ENCODE data around the gene DOK3. TPM values are rescaled to one million over a fixed set of nuclear protein-coding genes. Genes with fewer than 3 reads are reported as not detected.
A peak's percentile ranks its signal among the peaks of the same experiment; 100 is the strongest.
"Not testable (repeated sequence)": the region's sequence is repeated elsewhere in the genome, so short reads cannot be mapped to it uniquely, and the experiment has no call there.

DOK3 gene
- total RNA-seq, 2 experiments from 2014 or later = 3.7 to 6.0 TPM

DNA sequence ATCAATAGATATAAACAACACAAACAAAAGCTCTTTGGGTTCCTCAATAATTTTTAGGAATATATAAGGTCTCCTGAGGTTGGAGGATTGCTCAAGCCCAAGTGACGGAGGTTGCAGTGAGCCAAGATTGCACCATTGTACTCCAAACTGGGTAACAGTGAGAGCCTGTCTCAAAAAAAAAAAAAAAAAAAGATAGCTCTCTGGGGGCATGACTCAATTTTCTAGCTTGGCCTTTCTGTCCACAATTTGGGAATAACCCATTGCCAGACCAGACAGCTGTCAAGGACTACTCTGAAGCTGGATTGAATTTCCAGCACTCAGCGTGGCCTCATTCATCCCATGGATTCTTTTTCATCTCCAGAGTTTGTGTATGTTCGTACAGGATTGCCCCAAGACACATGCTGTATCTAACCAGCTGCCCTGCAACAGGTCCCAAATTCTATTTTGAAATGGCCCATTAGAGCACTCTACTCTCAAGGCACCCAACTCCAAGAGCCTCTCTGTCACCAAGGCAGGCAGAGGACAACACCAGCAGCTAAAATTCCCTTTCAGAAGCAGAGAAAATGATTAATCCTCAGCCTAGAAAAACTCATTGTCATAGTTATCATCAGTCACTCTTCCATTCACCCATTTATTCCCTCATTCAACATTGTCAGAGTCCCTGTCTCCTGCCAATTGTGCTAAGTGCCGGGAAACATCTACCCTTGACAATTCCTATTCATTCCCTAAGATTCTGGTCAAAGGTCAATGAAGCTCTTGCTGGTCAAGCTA, 36.0 kb upstream of the DOK3 start:
- Mint-ChIP-seq H3K27me3 (no peaks in the 10 kb centered on the region), H3K4me1 (peaks cover 5% of the 10 kb centered on the region), H3K4me3 (no peak overlapping the region), H3K27ac (no peak overlapping the region), H3K9me3 (no peaks in the 10 kb centered on the region), H3K36me3 (peaks cover 10% of the 10 kb centered on the region)
- POLR2A ChIA-PET = no interaction called here
- no peak for DNase-seq
- ATAC-seq (ENCODE audit: low read depth) = no peak

DNA sequence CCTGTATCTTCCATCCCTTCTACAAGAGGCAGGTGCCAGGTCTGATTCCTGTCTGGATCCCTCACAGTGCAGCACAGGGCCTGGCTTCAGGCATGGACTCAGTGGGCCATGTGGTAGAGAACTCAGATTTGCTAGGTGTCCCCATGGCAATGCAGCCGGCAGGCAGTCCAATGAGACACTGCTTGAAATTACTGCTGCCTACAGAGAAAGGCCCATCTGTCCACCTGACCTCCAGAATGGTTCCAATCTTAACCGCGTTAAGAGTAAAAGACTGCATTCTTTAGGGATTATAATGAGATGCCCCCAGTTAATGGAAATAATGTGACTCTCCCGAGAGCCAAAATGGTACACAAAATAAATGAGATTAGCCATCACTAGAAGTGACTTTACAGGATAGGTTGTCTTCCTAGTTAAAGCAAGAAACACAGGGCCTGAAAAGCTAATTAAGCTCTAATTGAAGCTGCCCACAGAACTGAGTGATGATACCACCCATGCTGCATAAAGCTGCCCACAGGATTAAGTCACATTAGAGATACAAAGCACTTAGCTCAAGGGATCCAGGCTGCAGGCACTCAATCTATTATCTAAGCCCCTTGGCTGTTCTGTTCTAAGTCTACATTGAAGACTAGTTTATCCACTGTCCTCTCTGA, 33.3 kb upstream of the DOK3 start:
- ATAC-seq (ENCODE audit: low read depth) = no peak
- POLR2A ChIA-PET = no interaction called here
- Mint-ChIP-seq H3K4me1 (peaks cover 5% of the 10 kb centered on the region), H3K4me3 (no peak overlapping the region), H3K27me3 (no peaks in the 10 kb centered on the region), H3K9me3 (no peaks in the 10 kb centered on the region), H3K36me3 (peaks cover 14% of the 10 kb centered on the region), H3K27ac (no peak overlapping the region)
- DNase-seq = no peak

DNA sequence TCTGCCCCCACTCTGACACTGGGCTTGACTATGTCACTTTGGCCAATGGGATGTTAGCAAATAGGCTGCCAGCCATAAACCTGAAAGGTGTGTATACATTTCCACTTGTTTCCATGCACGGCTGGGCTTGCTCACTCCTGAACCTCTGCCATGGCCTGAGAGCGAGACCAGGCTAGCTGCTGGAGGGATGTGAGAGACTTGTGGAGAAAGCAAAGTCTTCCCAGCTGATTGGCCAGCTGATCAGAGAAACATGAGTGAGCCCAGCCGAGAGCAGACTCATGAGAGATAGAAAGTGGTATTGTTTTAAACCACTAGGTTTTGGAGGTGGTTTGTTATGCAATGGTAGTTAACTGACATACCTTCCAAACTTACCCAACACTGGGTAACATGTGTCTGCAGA, 30.8 kb upstream of the DOK3 start:
- H3K4me3 Mint-ChIP-seq = no peak overlapping the region
- H3K27ac Mint-ChIP-seq = no peak overlapping the region
- H3K27me3 Mint-ChIP-seq = no peaks in the 10 kb centered on the region
- DNase-seq = no peak
- H3K4me1 Mint-ChIP-seq = peaks cover 5% of the 10 kb centered on the region
- no peaks in the 10 kb centered on the region for H3K9me3 Mint-ChIP-seq
- no peak for ATAC-seq (ENCODE audit: low read depth)
- peaks cover 13% of the 10 kb centered on the region for H3K36me3 Mint-ChIP-seq
- POLR2A ChIA-PET = no interaction called here

DNA sequence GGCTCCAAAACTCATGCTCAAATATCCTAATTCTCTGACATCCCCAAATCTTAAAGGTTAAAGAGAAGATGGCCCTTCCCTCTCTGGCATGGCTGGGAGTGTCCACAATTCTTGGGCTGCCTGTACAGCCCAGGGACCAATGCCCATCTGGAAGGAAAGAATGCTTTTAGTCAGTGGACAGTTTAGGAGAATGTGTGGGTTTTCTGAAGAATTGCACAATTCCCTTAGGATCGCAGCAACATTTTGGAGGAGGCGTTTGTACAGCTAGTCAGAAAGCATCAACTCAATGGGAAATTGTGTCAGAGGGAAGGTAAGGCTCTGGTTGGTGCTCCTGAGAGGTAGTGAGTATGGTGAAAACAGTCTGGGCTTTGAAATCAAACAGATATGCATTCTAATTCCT, 29.8 kb upstream of the DOK3 start:
- ATAC-seq (ENCODE audit: low read depth) = no peak
- H3K4me1 Mint-ChIP-seq = peaks cover 5% of the 10 kb centered on the region
- POLR2A ChIA-PET = no interaction called here
- peaks cover 16% of the 10 kb centered on the region for H3K36me3 Mint-ChIP-seq
- no peaks in the 10 kb centered on the region for H3K9me3 Mint-ChIP-seq
- H3K27me3 Mint-ChIP-seq = no peaks in the 10 kb centered on the region
- H3K4me3 Mint-ChIP-seq = no peak overlapping the region
- no peak overlapping the region for H3K27ac Mint-ChIP-seq
- DNase-seq = no peak

DNA sequence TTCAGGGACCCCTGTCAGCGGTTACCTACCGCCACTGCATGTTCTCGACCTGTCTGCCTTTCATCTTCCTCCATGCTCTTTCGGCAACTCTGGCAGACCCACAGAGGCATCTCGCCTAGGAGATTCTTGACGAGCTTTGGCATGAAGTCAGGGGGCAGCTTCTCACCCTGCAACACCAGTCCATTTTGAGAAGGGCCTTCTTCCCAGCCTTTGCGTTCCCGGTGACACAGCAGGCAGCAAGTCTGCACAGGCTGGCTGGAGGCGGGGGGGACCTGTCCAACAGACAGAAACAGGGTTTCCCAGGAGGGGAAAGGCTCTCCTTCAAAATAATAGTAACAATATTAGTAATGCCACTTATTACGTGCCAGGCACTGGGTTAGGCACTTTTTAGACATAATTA, 29.2 kb upstream of the DOK3 start:
- H3K4me1 Mint-ChIP-seq = peaks cover 5% of the 10 kb centered on the region
- no peaks in the 10 kb centered on the region for H3K27me3 Mint-ChIP-seq
- H3K36me3 Mint-ChIP-seq = peaks cover 17% of the 10 kb centered on the region
- POLR2A ChIA-PET = interaction anchor here (0.6 to 0.9 kb wide), 2 partner anchors 58 to 226 kb away, joined by 3 to 5 read pairs; no protein-coding TSS in a partner anchor
- H3K27ac Mint-ChIP-seq = no peak overlapping the region
- ATAC-seq (ENCODE audit: low read depth) (no peak), DNase-seq (no peak)
- no peaks in the 10 kb centered on the region for H3K9me3 Mint-ChIP-seq
- no peak overlapping the region for H3K4me3 Mint-ChIP-seq

DNA sequence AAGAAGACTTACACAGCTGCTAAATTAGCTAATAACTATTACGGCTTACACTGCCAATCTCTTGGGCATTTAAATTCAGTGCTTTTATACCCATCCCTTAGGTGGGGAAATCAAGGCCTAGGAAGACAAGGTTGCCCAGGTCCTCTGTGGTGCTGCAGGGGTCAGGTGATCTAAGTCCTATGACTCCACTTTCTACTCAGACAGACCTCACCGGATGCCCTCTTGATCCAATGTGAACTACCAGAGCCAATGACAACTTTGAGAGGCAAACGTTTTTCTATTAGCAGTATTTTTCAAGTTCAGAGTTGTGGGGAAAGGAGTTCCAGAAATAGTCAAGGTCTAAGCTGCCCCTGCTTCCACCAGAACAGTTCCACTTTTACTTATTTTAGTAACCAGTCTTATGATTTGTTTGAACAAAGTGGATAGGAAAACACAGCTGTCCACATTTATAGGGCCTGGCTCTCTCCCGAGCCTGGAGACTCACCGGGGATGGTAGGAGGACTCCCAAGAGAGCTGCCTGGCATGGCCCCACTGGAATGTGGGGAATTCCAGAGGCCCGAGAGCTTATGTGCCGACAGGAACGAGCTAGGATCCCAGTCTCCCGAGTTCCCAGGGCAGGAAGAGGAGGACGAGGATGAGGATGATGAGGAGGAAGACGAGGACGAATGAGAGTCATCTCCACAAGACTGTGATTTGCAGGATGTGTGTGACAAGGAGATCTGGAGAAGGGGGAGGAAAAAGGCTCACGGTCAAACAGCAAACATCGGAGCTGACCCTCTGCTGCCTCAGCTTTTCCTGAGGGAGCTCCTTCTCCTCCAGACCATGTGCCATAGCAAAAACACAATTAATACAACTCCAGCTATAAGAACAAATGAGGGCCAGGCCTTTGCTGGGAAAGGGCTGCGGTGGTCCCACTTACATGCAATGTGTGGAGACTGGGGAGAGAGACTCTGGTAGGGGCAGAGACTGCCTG, 28.0 kb upstream of the DOK3 start:
- POLR2A ChIA-PET = no interaction called here
- H3K9me3 Mint-ChIP-seq = no peaks in the 10 kb centered on the region

DNA sequence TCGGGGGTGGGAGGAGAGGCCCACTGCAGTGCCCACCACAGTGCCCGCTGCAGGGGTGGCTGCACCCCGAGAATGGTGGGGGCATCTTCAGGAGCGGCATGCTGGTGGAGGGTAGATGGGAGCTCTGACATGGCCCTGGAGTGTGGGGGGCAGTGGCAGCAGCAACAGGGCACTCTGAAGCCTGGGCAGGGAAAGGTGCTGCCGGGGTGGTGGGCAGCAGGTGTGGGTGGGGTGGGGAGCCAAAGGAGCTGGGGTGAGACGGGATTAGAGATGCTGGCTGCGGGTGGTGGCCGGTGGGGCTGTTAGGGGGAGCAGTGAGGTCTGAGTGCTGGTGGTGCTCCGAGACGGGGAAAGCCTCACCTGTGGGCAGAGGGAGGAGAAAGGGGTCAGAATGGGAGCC, 26.8 kb upstream of the DOK3 start:
- POLR2A ChIA-PET = no interaction called here
- H3K36me3 Mint-ChIP-seq = peaks cover 14% of the 10 kb centered on the region
- H3K27ac Mint-ChIP-seq = no peak overlapping the region

More for the DNA sequence above, 28.0 kb upstream of the DOK3 start:
- H3K36me3 Mint-ChIP-seq = peaks cover 17% of the 10 kb centered on the region
- no peak for ATAC-seq (ENCODE audit: low read depth)
- H3K27me3 Mint-ChIP-seq = no peaks in the 10 kb centered on the region
- no peak for DNase-seq
- H3K4me3 Mint-ChIP-seq = no peak overlapping the region
- no peak overlapping the region for H3K27ac Mint-ChIP-seq
- H3K4me1 Mint-ChIP-seq = peaks cover 5% of the 10 kb centered on the region

DNA sequence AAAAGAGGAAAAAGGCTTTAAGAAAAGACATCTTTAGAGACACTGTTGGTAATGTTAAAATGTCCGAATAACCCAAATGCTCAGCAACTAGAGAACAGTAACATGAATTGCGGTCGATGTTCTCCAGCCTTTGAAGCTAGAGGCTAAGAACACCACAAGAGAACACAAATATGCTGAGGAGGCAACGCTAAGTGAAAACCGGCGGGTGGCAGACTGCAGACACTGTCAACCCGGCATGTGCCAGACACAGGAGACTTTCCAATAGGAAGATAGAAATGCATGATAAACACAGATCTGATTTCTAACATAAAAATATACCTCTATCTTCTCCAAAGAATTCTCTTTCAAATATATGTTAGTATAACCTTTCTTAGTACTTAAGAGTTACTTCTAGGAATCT, 25.5 kb upstream of the DOK3 start:
- ATAC-seq (ENCODE audit: low read depth) (no peak), DNase-seq (no peak)
- peaks cover 11% of the 10 kb centered on the region for H3K36me3 Mint-ChIP-seq
- no peak overlapping the region for H3K4me3 Mint-ChIP-seq
- H3K27ac Mint-ChIP-seq = no peak overlapping the region
- H3K4me1 Mint-ChIP-seq = peaks cover 2% of the 10 kb centered on the region
- POLR2A ChIA-PET = no interaction called here
- no peaks in the 10 kb centered on the region for H3K27me3 Mint-ChIP-seq
- no peaks in the 10 kb centered on the region for H3K9me3 Mint-ChIP-seq

More for the DNA sequence above, 26.8 kb upstream of the DOK3 start:
- DNase-seq = no peak
- Mint-ChIP-seq H3K27me3 (no peaks in the 10 kb centered on the region), H3K4me3 (no peak overlapping the region), H3K4me1 (peaks cover 5% of the 10 kb centered on the region), H3K9me3 (no peaks in the 10 kb centered on the region)
- ATAC-seq (ENCODE audit: low read depth) = no peak

DNA sequence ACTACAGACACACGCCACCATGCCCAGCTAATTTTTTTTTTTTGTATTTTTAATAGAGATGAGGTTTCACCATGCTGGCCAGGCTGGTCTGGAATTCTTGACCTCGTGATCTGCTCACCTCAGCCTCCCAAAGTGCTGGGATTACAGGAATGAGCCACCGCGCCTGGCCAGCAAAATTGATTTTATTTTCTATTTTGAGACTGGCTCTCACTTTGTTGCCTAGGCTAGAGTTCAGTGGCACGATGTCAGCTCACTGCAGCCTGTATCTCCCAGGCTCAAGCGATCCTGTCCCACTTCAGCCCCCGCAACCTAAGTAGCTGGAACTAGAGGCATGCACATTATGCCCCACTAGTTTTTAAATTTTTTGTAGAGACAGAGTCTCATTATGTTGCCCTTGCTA, 24.8 kb upstream of the DOK3 start:
- H3K9me3 Mint-ChIP-seq; DNase-seq; ATAC-seq (ENCODE audit: low read depth); H3K4me1 Mint-ChIP-seq; H3K27me3 Mint-ChIP-seq; H3K27ac Mint-ChIP-seq; POLR2A ChIA-PET; H3K4me3 Mint-ChIP-seq: not testable (repeated sequence)
- peaks cover 12% of the 10 kb centered on the region for H3K36me3 Mint-ChIP-seq

DNA sequence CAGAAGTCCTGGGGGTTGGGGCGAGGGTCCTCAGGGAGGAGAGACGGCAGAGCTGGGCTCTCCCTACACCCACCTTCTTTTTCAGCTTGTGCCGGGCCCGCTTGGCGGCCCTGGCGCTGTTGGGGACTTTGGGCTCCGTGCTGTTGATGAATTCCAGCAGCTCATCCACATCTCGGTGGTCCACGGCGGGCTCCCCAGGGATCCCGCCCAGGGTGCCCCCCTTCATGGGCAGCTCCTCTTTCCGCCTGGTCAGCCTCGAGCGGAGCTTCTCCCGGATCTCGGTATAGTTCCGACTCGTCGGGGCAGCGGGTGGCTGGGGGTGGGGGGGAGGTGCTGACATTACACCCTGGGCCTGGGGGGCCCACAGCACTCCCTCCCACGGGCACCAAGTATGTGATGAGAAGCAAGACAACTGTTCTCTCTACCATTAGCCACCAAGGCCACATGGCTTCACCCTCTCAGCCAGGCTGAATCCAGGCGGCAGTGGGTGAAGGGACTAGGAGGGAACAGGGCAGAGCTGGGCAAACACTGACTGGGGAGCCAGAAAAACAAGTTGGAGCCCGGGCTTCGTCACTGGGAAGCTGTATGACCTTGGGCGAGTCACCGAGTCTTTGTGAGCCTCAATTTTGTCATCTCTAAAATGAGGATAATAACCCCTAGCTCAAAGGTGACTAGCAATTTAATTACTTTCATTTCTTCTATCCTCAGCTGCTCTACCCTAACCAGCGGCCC, 21.7 kb upstream of the DOK3 start:
- Mint-ChIP-seq H3K4me1 (peaks cover 2% of the 10 kb centered on the region), H3K36me3 (peaks cover 11% of the 10 kb centered on the region), H3K27ac (no peak overlapping the region), H3K27me3 (no peaks in the 10 kb centered on the region), H3K9me3 (no peaks in the 10 kb centered on the region), H3K4me3 (no peak overlapping the region)
- POLR2A ChIA-PET = interaction anchor here (0.8 kb wide), 1 partner anchor 103 kb away, joined by 3 read pairs; no protein-coding TSS in a partner anchor
- ATAC-seq (ENCODE audit: low read depth) (no peak), DNase-seq (no peak)

DNA sequence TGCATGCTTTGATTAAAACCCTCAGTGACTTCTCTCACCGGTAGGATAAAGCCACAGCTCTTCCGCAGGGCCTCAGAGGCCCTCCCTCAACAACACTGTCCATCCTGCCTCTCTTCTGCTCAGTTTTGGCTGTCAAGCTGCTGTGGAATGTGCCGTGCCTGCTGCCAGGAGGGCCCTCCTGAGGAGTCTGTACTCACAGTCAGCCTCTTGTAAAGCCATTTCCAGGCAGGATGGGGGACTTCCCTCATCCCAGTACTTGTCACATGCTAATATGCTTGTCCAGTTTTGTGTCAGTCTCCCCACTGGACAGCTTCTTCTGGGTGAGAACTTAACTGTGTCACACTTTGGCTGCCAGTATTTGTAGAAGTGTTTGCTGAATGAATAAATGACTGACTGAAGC, 21.0 kb upstream of the DOK3 start:
- ATAC-seq (ENCODE audit: low read depth) (no peak), DNase-seq (no peak)
- peaks cover 11% of the 10 kb centered on the region for H3K36me3 Mint-ChIP-seq
- H3K4me1 Mint-ChIP-seq = peaks cover 2% of the 10 kb centered on the region
- H3K27me3 Mint-ChIP-seq = no peaks in the 10 kb centered on the region
- POLR2A ChIA-PET = interaction anchor here (0.8 kb wide), 1 partner anchor 102 kb away, joined by 3 read pairs; no protein-coding TSS in a partner anchor
- H3K9me3 Mint-ChIP-seq = no peaks in the 10 kb centered on the region
- no peak overlapping the region for H3K4me3 Mint-ChIP-seq
- H3K27ac Mint-ChIP-seq = peak overlapping the region; percentile 61

DNA sequence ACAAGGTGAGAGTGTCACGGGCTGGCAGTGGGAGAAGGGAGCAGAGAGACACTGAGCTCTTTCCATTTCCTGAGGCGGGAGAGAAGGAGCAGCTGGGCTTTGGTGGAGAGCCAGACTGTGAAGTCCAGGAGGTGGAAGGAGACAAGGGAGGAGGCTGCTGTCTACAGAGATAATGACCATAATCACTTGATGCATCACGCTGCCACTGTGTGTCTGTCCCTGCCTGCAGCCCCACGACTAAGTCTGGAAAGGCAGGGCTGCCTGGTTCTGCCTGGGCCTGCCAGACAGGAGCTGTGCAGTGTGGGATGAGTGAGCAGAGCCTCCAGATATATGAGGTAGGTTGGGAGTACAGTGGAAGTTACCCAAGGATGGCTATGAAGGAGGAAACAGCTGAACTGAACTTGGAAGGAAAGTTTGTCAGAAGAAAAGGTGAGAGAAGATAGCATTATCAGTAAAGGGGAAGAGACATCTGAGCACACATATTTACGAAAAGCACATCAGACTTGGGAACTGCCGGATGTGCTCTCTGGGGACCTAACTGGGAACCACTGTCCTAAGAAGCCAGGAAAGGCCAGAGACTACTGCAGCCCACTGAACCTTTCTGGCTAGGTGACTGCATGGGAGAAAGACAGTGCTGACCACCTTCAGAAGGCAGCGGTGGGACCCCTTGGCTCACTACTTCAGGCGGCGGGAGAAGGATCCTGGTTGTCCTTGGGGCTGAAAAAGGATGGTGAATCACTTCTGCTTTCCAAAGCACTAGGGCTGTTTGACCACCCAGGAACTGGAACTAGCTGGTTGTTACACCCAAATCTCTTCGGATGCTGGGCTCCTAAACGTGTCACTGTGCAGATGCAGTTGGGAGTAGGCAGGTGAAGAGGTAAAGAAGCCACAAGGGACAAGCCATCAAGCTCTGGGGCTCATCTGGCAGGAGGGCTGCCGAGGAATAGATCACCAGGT, 19.9 kb upstream of the DOK3 start:
- no peak overlapping the region for H3K4me3 Mint-ChIP-seq

More for the DNA sequence above, 19.9 kb upstream of the DOK3 start:
- POLR2A ChIA-PET = no interaction called here
- Mint-ChIP-seq H3K27me3 (no peaks in the 10 kb centered on the region), H3K27ac (peak overlapping the region; percentile 54), H3K9me3 (no peaks in the 10 kb centered on the region), H3K36me3 (peaks cover 7% of the 10 kb centered on the region), H3K4me1 (peaks cover 2% of the 10 kb centered on the region)
- ATAC-seq (ENCODE audit: low read depth) (no peak), DNase-seq (no peak)

Measured in activated naive CD8-positive, alpha-beta T cell treated with anti-CD3 and anti-CD28 coated beads, Interleukin-2, amount 10 ng/mL, durations not matched to agents 7 days and 5 days (primary cell).